K562 (cell line): Measurements from ENCODE around the gene CDCA3. TPM values are rescaled to one million over a fixed set of nuclear protein-coding genes. Genes with fewer than 3 reads are reported as not detected.

Experiments
- ATAC-seq: fragments of 200-7000 bp; cut with Tn5 transposase; 3 replicates; pipeline ENCODE4 v1.9.1; 2020; ENCODE audit warnings: moderate library complexity
- BruUV-seq: library from RNA; stranded (reverse); fragments of 400-500 nt; replicated peaks from 2 replicates; lab custom pipeline; 2021; lab: Mats Ljungman, UMichigan
- CTCF ChIA-PET: fragments of 300-600 bp; formaldehyde crosslinking; extraction: SDS; loops from one replicate; lab custom pipeline; 2021; ENCODE audit warnings: low intra/inter-chr PET ratio; lab: Yijun Ruan, JAX
- POLR2A ChIA-PET: fragments of 300-600, 350-650 bp; sonication (Branson Sonifier 250); formaldehyde crosslinking; extraction: SDS; loops from one replicate; lab custom pipeline; 2021; ENCODE audit warnings: antibody characterized with exemption, inconsistent platforms; lab: Yijun Ruan, JAX
- DNase-seq, 4 experiments: peaks; one replicate each; pipeline versions ENCODE4 v3.0.0 to v3.0.0-alpha.2; 2011 to 2018; ENCODE audit warnings: low spot score in 3 of 4, mixed read lengths in 3 of 4; ENCODE audit errors: extremely low read depth in 1 of 4
- FAIRE-seq: peaks from 2 replicates; lab custom pipeline; 2011; peaks lifted over from hg19 to GRCh38; lab: Jason Lieb, UNC
- H2AFZ ChIP-seq: 2 replicates; pipeline ENCODE4 v1.6.0; 2011; ENCODE audit warnings: low read depth, low read length, control low read depth, inconsistent platforms
- H3K27ac ChIP-seq: fragments of 200-600 bp; 3 replicates; pipeline ENCODE4 v1.8.0; 2011; ENCODE audit warnings: low read depth, mild to moderate bottlenecking, control low read depth, inconsistent platforms, low read length, moderate library complexity, mixed read lengths; ENCODE audit errors: extremely low read depth
- H3K27me3 ChIP-seq, 2 experiments: fragments of 300-600 bp in 1 of 2; 2 replicates in 1 of 2; 3 replicates in 1 of 2; pipeline versions ENCODE4 v1.6.0 to v1.8.0; 2011; ENCODE audit warnings: inconsistent platforms in 2 of 2, low read length in 2 of 2, mild to moderate bottlenecking in 1 of 2, mixed read lengths in 1 of 2, moderate library complexity in 1 of 2; ENCODE audit not compliant: control insufficient read depth in 2 of 2, insufficient read depth in 2 of 2
- H3K36me3 ChIP-seq: fragments of 300-600 bp; 3 replicates; pipeline ENCODE4 v1.8.0; 2011; ENCODE audit warnings: mild to moderate bottlenecking, low read length, inconsistent platforms; ENCODE audit not compliant: control insufficient read depth, insufficient read depth
- H3K4me1 ChIP-seq, 2 experiments: fragments of 200-600 bp in 1 of 2; replicated peaks in 1 of 2; 2 replicates in 1 of 2; 3 replicates in 1 of 2; pipeline versions ENCODE4 v1.5.1 to v1.8.0; 2011; ENCODE audit warnings: inconsistent platforms in 2 of 2, low read length in 2 of 2, mild to moderate bottlenecking in 1 of 2, mixed read lengths in 1 of 2, moderate library complexity in 1 of 2; ENCODE audit not compliant: control insufficient read depth in 2 of 2, insufficient read depth in 2 of 2
- H3K4me2 ChIP-seq: 2 replicates; pipeline ENCODE4 v1.6.1; 2011; ENCODE audit warnings: low read length, control low read depth, inconsistent platforms, mixed read lengths; ENCODE audit not compliant: insufficient read depth
- H3K4me3 ChIP-seq: fragments of 200-600 bp; sonication (generic), shearing (Covaris generic); 2 replicates; pipeline ENCODE4 v1.5.1; 2016; ENCODE audit warnings: control low read depth, inconsistent platforms
- H3K79me2 ChIP-seq: fragments of 200-600 bp; 3 replicates; pipeline ENCODE4 v1.8.0; 2011; ENCODE audit warnings: low read length, inconsistent platforms; ENCODE audit not compliant: control insufficient read depth, insufficient read depth
- H3K9ac ChIP-seq, 2 experiments: 2 replicates each; pipeline versions ENCODE4 v1.6.0 to v1.6.1; 2011; ENCODE audit warnings: low read depth in 2 of 2, low read length in 2 of 2, control low read depth in 1 of 2, inconsistent platforms in 1 of 2, mild to moderate bottlenecking in 1 of 2, mixed read lengths in 1 of 2; ENCODE audit not compliant: insufficient read depth in 1 of 2
- H3K9me1 ChIP-seq: one replicate; pipeline ENCODE4 v1.6.0; 2011; ENCODE audit warnings: inconsistent platforms, mild to moderate bottlenecking, low read length, moderate library complexity; ENCODE audit not compliant: control insufficient read depth, insufficient read depth
- H3K9me3 ChIP-seq: replicated peaks from 2 replicates; pipeline ENCODE4 v1.5.1; 2011; ENCODE audit warnings: low read depth, low read length, inconsistent platforms; ENCODE audit not compliant: control insufficient read depth, insufficient read depth
- H4K20me1 ChIP-seq: replicated peaks from 2 replicates; pipeline ENCODE4 v1.6.1; 2011; ENCODE audit warnings: low read length, inconsistent platforms, mixed read lengths; ENCODE audit not compliant: control insufficient read depth, insufficient read depth
- HDAC8 ChIP-seq: fragments of 450-650 bp; IDR thresholded peaks from 2 replicates; pipeline ENCODE4 v1.6.1; 2016; ENCODE audit warnings: mild to moderate bottlenecking, missing genetic modification characterization, moderate library complexity, missing compliant biosample characterization
- LCOR ChIP-seq: sonication (generic); formaldehyde crosslinking; IDR thresholded peaks from 2 replicates; pipeline ENCODE4 v1.8.0; 2022; ENCODE audit warnings: mild to moderate bottlenecking, missing genetic modification reagents
- NR2C1 ChIP-seq, 2 experiments: fragments of 450-650 bp; IDR thresholded peaks; 2 replicates each; pipeline ENCODE4 v1.6.1; 2017; ENCODE audit warnings: mild to moderate bottlenecking in 2 of 2, antibody characterized with exemption in 1 of 2, inconsistent platforms in 1 of 2, missing compliant biosample characterization in 1 of 2, missing genetic modification characterization in 1 of 2
- NR3C1 ChIP-seq: sonication (generic); formaldehyde crosslinking; IDR thresholded peaks from 2 replicates; pipeline ENCODE4 v1.8.1; 2022; ENCODE audit warnings: missing genetic modification reagents
- PRMT5 ChIP-seq: sonication (generic); formaldehyde crosslinking; IDR thresholded peaks from 2 replicates; pipeline ENCODE4 v1.5.0; 2020; ENCODE audit warnings: missing genetic modification reagents
- ZBTB43 ChIP-seq: sonication (generic); formaldehyde crosslinking; IDR thresholded peaks from 2 replicates; pipeline ENCODE4 v1.8.0; 2023; ENCODE audit warnings: mild to moderate bottlenecking, missing genetic modification reagents
- ZNF764 ChIP-seq: fragments of 250-450 bp; sonication (Bioruptor Pico); IDR thresholded peaks from 2 replicates; pipeline ENCODE4 v1.4.0; 2020; ENCODE audit warnings: low read depth, mild to moderate bottlenecking, moderate library complexity
- WGBS: fragments of 100-300 bp; shearing (Covaris generic); methylation state at CpG from one replicate; pipeline ENCODE4 v1.1.6; 2016; ENCODE audit warnings: low coverage, mixed read lengths; ENCODE audit not compliant: insufficient coverage; ENCODE audit errors: missing lambda C conversion rate; 5-methylcytosine and 5-hydroxymethylcytosine counted together
- in situ Hi-C: fragments of 300-500 bp; cut with MboI; formaldehyde crosslinking; loops from 4 replicates; pipeline ENCODE4 v1.15.0; 2018; ENCODE audit warnings: inconsistent platforms, mixed read lengths
- intact Hi-C: fragments of 100-400 bp; cut with micrococcal nuclease; formaldehyde crosslinking; loops from 2 replicates; pipeline ENCODE4 v1.14.2; 2022
- polyA plus RNA-seq, 8 experiments: library from polyadenylated mRNA; depleted of rRNA in 4 of 8; stranded (reverse) in 5 of 8; unstranded in 3 of 8; fragments of >200 nt; fragmentation: Nextera tagmentation in 2 of 8; fragmentation: Illumina TruSeq in 1 of 8; extraction: Ambion mirVana in 2 of 8; extraction: Trizol in 1 of 8; gene quantifications; 2 replicates each; pipeline versions ENCODE4 v1.2.1 to v1.2.3, GENCODE V29; 2011 to 2014; ENCODE audit warnings: inconsistent platforms in 1 of 8, missing spikeins in 1 of 8
- total RNA-seq, 7 experiments: library from RNA; depleted of rRNA in 6 of 7; stranded (reverse); fragments of >200 nt in 6 of 7; fragmentation: Illumina TruSeq in 2 of 7; extraction: Trizol in 2 of 7; gene quantifications; 2 replicates each; pipeline versions ENCODE4 v1.2.1 to v1.2.3, GENCODE V29; 2011 to 2021; ENCODE audit warnings: low replicate concordance in 1 of 7

CDCA3 gene
- total and polyA plus RNA-seq, 9 of the 15 experiments (the other 6 are each of a cell fraction or from before 2014, with no cell fraction given), result 24.2 to 80.8 (median 55.1) TPM

- TF ChIP-seq HDAC8 (tag), result no peak
- TF ChIP-seq, all 486 proteins: peak for 0
These were observed 11.9 kb upstream of the CDCA3 start (continued) for GRCh38 chr12:6863033-6863432.

- intact Hi-C loops, result no loop called here
- TF ChIP-seq ZBTB43 (CRISPR knock-in tag) (no peak), PRMT5 (CRISPR knock-in tag) (no peak), NR2C1 (IDR thresholded peaks at IDR 0.05) (no peak), NR2C1 (tag; IDR thresholded peaks at IDR 0.05) (no peak), ZNF764 (CRISPR knock-in tag) (no peak), NR3C1 (CRISPR knock-in tag) (no peak), LCOR (CRISPR knock-in tag) (no peak)
- FAIRE-seq, result no peak
- 89% methylated on average over 7 of the region's 9 CpGs for WGBS
- ChIA-PET CTCF (no interaction called here), POLR2A (interaction anchor here (1.3 kb wide), 1 partner anchor 9 kb away, joined by 10 read pairs; the partner anchor contains the start of gene USP5)
- Histone ChIP-seq H3K4me3 (no peak overlapping the region), H3K27me3 (no peaks in the 10 kb centered on the region), H3K4me2 (no peak overlapping the region), H2AFZ (no peak overlapping the region), H3K79me2 (no peaks in the 10 kb centered on the region), H3K36me3 (peaks cover 88% of the 10 kb centered on the region), H3K9ac (no peak overlapping the region), H3K9me1 (no peaks in the 10 kb centered on the region), H4K20me1 (no peaks in the 10 kb centered on the region), H3K27ac (no peak overlapping the region), H3K9me3 (no peaks in the 10 kb centered on the region), H3K4me1 (peaks cover 5 to 6% of the 10 kb centered on the region in 2 experiments; a peak in 4 of 5 replicates)
- in situ Hi-C loops, result no loop called here
- BruUV-seq, result no TSS peak
- DNase-seq, result no peak
- ATAC-seq, result no peak
These were observed 10.3 kb upstream of the CDCA3 start for GRCh38 chr12:6861391-6861790.
